PC-9 (cell line): Measurements from ENCODE around the gene PTPN22. TPM values are rescaled to one million over a fixed set of nuclear protein-coding genes. Genes with fewer than 3 reads are reported as not detected.
A peak's percentile ranks its signal among the peaks of the same experiment; 100 is the strongest.

Experiments
- BruUV-seq: library from RNA; stranded (reverse); fragments of 400-500 nt; replicated peaks from 2 replicates; lab custom pipeline; 2021; lab: Mats Ljungman, UMichigan
- CTCF ChIA-PET: fragments of 300-600 bp; sonication (Branson Sonifier 250); formaldehyde crosslinking; loops from one replicate; lab custom pipeline; 2022; ENCODE audit warnings: antibody characterized with exemption; lab: Charles Lee
- POLR2A ChIA-PET: fragments of 300-600 bp; sonication (Branson Sonifier 250); formaldehyde crosslinking; loops from one replicate; lab custom pipeline; 2022; ENCODE audit warnings: antibody characterized with exemption; ENCODE audit not compliant: unreplicated experiment; lab: Charles Lee
- DNase-seq, 2 experiments: peaks; one replicate each; pipeline versions ENCODE4 v3.0.0 to v3.0.0-alpha.2; 2015 to 2022; ENCODE audit warnings: mixed read lengths in 1 of 2
- H2AFZ ChIP-seq: fragments of 200-600 bp; sonication (generic); 2 replicates; pipeline ENCODE4 v1.8.1; 2017; ENCODE audit warnings: antibody characterized with exemption
- H3F3A ChIP-seq: fragments of 200-600 bp; sonication (generic); 2 replicates; pipeline ENCODE4 v1.8.1; 2017; ENCODE audit warnings: antibody characterized with exemption, mild to moderate bottlenecking, low read depth; ENCODE audit not compliant: insufficient read depth
- H3K27ac ChIP-seq: fragments of 200-600 bp; sonication (generic); 2 replicates; pipeline ENCODE4 v1.6.1; 2016; ENCODE audit warnings: mixed run types
- H3K27me3 ChIP-seq: fragments of 200-600 bp; sonication (generic); 2 replicates; pipeline ENCODE4 v1.6.1; 2016; ENCODE audit warnings: low read depth, mixed run types; ENCODE audit not compliant: insufficient read depth
- H3K36me3 ChIP-seq: fragments of 200-600 bp; sonication (generic); 2 replicates; pipeline ENCODE4 v1.6.1; 2016; ENCODE audit warnings: low read depth, mixed run types
- H3K4me1 ChIP-seq: fragments of 200-600 bp; sonication (generic); replicated peaks from 2 replicates; pipeline ENCODE4 v1.6.1; 2016; ENCODE audit warnings: mixed run types; ENCODE audit not compliant: insufficient read depth
- H3K4me2 ChIP-seq: fragments of 200-600 bp; sonication (generic); 2 replicates; pipeline ENCODE4 v1.6.1; 2017; ENCODE audit warnings: mixed run types
- H3K4me3 ChIP-seq: fragments of 200-600 bp; sonication (generic); 2 replicates; pipeline ENCODE4 v1.6.1; 2016; ENCODE audit warnings: mixed run types
- H3K79me2 ChIP-seq: fragments of 200-600 bp; sonication (generic); 2 replicates; pipeline ENCODE4 v1.6.1; 2017; ENCODE audit warnings: low read depth, mixed run types
- H3K9me2 ChIP-seq: fragments of 200-600 bp; sonication (generic); 2 replicates; pipeline ENCODE4 v1.8.1; 2017; ENCODE audit warnings: mild to moderate bottlenecking; ENCODE audit not compliant: insufficient read depth
- H3K9me3 ChIP-seq: fragments of 200-600 bp; sonication (generic); 2 replicates; pipeline ENCODE4 v1.8.1; 2016; ENCODE audit warnings: low read depth; ENCODE audit not compliant: insufficient read depth
- H4K20me1 ChIP-seq: fragments of 200-600 bp; sonication (generic); 2 replicates; pipeline ENCODE4 v1.8.1; 2017; ENCODE audit not compliant: insufficient read depth
- EZH2 ChIP-seq: fragments of 200-600 bp; sonication (generic); IDR thresholded peaks from 2 replicates; pipeline ENCODE4 v1.8.0; 2017; ENCODE audit warnings: antibody characterized with exemption, low read depth
- intact Hi-C: fragments of 100-400 bp; cut with micrococcal nuclease; formaldehyde crosslinking; loops from one replicate; pipeline ENCODE4 v1.10.0; 2022; ENCODE audit not compliant: unreplicated experiment
- total RNA-seq: library from RNA; stranded (reverse); gene quantifications from 2 replicates; pipeline ENCODE4 v1.2.3, GENCODE V29; 2021
- TF ChIP-seq, protein P1 (sequence below): fragments of 200-600 bp; sonication (generic); conservative IDR thresholded peaks from 2 replicates; pipeline ENCODE4 v1.6.1; 2017; ENCODE audit warnings: mixed run types, antibody characterized with exemption, mild to moderate bottlenecking, moderate library complexity

The PTPN22 gene
- total RNA-seq, 1 experiment from 2014 or later: 0.11 TPM

DNA sequence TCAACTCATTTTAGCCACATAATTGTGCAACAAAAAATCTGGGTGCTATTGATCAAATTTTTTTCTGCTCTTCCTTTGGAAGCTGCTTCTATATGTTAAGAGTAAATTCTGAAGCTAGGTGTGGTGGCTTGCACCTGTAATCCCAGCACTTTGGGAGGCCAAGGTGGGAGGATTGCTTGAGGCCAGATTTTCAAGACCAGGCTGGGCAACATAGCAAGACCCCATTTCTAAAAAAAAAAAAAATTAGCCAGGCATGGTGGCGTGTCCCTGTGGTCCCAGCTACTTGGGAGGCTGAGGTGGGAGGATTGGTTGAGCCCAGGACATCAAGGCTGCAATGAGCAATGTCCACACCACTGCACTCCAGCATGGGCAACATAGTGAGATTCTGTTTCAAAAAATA is 35.0 kb downstream of the PTPN22 start:
- H3K36me3 ChIP-seq: no peaks in the 10 kb centered on the region
- CTCF ChIA-PET: interaction anchor here (1.3 kb wide), 1 partner anchor 94 kb away, joined by 3 read pairs; no protein-coding TSS in a partner anchor
- no peaks in the 10 kb centered on the region; the same call in 1 of the 2 replicates for H3F3A ChIP-seq
- H3K9me3 ChIP-seq: no peaks in the 10 kb centered on the region
- no peak overlapping the region for H3K4me2 ChIP-seq
- no peaks in the 10 kb centered on the region for H3K4me1 ChIP-seq
- no peak overlapping the region for H3K4me3 ChIP-seq
- POLR2A ChIA-PET: no interaction called here
- no peaks in the 10 kb centered on the region for H4K20me1 ChIP-seq
- intact Hi-C loops: no loop called here
- no peak overlapping the region for H3K27ac ChIP-seq
- TF ChIP-seq, protein P1, sequence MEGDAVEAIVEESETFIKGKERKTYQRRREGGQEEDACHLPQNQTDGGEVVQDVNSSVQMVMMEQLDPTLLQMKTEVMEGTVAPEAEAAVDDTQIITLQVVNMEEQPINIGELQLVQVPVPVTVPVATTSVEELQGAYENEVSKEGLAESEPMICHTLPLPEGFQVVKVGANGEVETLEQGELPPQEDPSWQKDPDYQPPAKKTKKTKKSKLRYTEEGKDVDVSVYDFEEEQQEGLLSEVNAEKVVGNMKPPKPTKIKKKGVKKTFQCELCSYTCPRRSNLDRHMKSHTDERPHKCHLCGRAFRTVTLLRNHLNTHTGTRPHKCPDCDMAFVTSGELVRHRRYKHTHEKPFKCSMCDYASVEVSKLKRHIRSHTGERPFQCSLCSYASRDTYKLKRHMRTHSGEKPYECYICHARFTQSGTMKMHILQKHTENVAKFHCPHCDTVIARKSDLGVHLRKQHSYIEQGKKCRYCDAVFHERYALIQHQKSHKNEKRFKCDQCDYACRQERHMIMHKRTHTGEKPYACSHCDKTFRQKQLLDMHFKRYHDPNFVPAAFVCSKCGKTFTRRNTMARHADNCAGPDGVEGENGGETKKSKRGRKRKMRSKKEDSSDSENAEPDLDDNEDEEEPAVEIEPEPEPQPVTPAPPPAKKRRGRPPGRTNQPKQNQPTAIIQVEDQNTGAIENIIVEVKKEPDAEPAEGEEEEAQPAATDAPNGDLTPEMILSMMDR: no peak
- TF ChIP-seq EZH2: no peak
- H3K79me2 ChIP-seq: no peaks in the 10 kb centered on the region
- no peak for DNase-seq
- BruUV-seq: no TSS peak
- 0 out of 2 replicates have a peak, but pooled peaks cover 3% of the 10 kb centered on the region for H3K9me2 ChIP-seq
- no peaks in the 10 kb centered on the region for H3K27me3 ChIP-seq
- no peak overlapping the region for H2AFZ ChIP-seq

DNA sequence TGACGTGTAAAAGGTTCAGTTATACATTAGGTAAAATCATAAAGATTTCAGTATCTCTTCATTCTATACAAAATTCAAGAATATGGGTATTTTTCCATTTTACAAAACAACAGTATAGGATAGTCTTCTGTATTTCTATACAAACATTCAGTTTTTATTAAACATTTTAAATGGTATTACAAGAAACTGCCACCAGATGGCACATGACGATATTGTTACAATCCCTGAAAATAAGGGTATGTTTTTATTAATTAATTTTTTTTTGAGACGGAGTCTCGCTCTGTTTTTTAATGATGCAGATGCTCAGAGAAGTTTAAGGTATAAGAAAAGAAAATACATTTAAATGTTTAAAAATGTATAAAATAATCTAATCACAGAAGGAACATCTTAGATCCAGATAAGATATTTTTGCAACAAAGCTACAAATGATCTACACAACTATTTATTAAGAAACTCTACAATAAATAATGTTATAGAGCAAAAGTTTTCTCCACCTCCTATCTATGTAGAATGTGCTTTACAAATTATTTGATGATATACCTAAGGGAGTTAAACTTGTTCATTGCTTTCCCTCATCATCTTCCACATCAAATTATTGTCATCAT is 35.7 kb downstream of the PTPN22 start:
- peak in 1 of 2 experiments; percentile 54 for DNase-seq
- Histone ChIP-seq H3K9me2 (0 out of 2 replicates have a peak, but pooled peaks cover 3% of the 10 kb centered on the region), H3K9me3 (no peaks in the 10 kb centered on the region), H2AFZ (no peak overlapping the region), H3K79me2 (no peaks in the 10 kb centered on the region), H3K27me3 (no peaks in the 10 kb centered on the region), H3K4me2 (no peak overlapping the region), H3K4me1 (no peaks in the 10 kb centered on the region), H3K36me3 (no peaks in the 10 kb centered on the region), H4K20me1 (no peaks in the 10 kb centered on the region), H3K27ac (no peak overlapping the region), H3F3A (no peaks in the 10 kb centered on the region; the same call in 1 of the 2 replicates), H3K4me3 (no peak overlapping the region)
- intact Hi-C loops: loop anchor here (1.0 kb wide), 1 partner anchor 70 kb away; the partner anchor contains the start of gene DCLRE1B
- BruUV-seq: no TSS peak
- TF ChIP-seq, protein P1: peak; percentile 91
- no peak for TF ChIP-seq EZH2
- POLR2A ChIA-PET: interaction anchor here (0.7 kb wide), 1 partner anchor 1595 kb away, joined by 3 read pairs; no protein-coding TSS in a partner anchor
- CTCF ChIA-PET: interaction anchor here (1.3 kb wide), 1 partner anchor 95 kb away, joined by 3 read pairs; no protein-coding TSS in a partner anchor

DNA sequence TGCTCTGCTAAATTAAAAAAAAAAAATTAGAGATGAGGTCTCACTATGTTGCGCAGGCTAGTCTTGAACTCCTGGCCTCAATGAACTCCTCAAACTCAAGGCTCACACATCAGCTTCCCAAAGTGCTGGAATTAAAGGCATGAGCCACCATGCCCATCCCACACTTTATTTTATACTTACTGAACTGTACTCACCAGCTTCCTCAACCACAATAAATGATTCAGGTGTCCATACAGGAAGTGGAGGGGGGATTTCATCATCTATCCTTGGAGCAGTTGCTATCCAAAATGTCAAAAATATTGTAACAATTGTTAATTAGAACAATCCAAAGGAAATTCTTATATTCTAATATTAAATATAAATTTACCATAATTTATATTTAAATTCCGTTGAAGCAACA is 36.8 kb downstream of the PTPN22 start:
- peak in 1 of 2 experiments; percentile 32 for DNase-seq
- Histone ChIP-seq H3F3A (no peaks in the 10 kb centered on the region; the same call in 1 of the 2 replicates), H3K27me3 (no peaks in the 10 kb centered on the region), H4K20me1 (no peaks in the 10 kb centered on the region), H3K4me3 (no peak overlapping the region), H3K4me2 (no peak overlapping the region), H2AFZ (no peak overlapping the region), H3K27ac (no peak overlapping the region), H3K79me2 (no peaks in the 10 kb centered on the region), H3K9me2 (no peaks in the 10 kb centered on the region), H3K4me1 (0 out of 2 replicates have a peak, but pooled peaks cover 4% of the 10 kb centered on the region), H3K9me3 (no peaks in the 10 kb centered on the region), H3K36me3 (no peaks in the 10 kb centered on the region)
- TF ChIP-seq EZH2: no peak
- TF ChIP-seq, protein P1: no peak
- intact Hi-C loops: loop anchor here (1.0 kb wide), 1 partner anchor 71 kb away; the partner anchor contains the start of gene DCLRE1B
- POLR2A ChIA-PET: no interaction called here
- BruUV-seq: no TSS peak
- CTCF ChIA-PET: no interaction called here
